SK-N-SH (cell line): ENCODE data around the gene CLIC5. TPM values are rescaled to one million over a fixed set of nuclear protein-coding genes. Genes with fewer than 3 reads are reported as not detected.

ENCODE experiments used
- CTCF ChIA-PET: fragments of 300-600, 350-600 bp; formaldehyde crosslinking; extraction: SDS; loops from one replicate; lab custom pipeline; 2021; lab: Yijun Ruan, JAX
- POLR2A ChIA-PET: fragments of 350-600 bp; sonication (Branson Sonifier 250); formaldehyde crosslinking; extraction: SDS; loops from one replicate; lab custom pipeline; 2020; ENCODE audit warnings: antibody characterized with exemption, inconsistent platforms; lab: Yijun Ruan, JAX
- DNase-seq: peaks from one replicate; pipeline ENCODE4 v3.0.0; 2012
- H2AFZ ChIP-seq: fragments of 200-600 bp; sonication (generic); 2 replicates; pipeline ENCODE4 v1.8.1; 2016; ENCODE audit warnings: antibody characterized with exemption, mild to moderate bottlenecking, low read depth
- H3F3A ChIP-seq: fragments of 200-600 bp; sonication (generic); replicated peaks from 2 replicates; pipeline ENCODE3; 2016; ENCODE audit warnings: antibody characterized with exemption, mild to moderate bottlenecking; ENCODE audit not compliant: insufficient read depth
- H3K27ac ChIP-seq, 2 experiments: fragments of 200-500 bp in 1 of 2; fragments of 200-600 bp in 1 of 2; sonication (Bioruptor generic) in 1 of 2; sonication (generic), shearing (Covaris generic) in 1 of 2; 2 replicates each; pipeline versions ENCODE4 v1.5.1 to v1.6.1; 2014 to 2016; ENCODE audit warnings: low read depth in 2 of 2, inconsistent platforms in 1 of 2, low read length in 1 of 2, mild to moderate bottlenecking in 1 of 2, mixed read lengths in 1 of 2
- H3K27me3 ChIP-seq: fragments of 200-600 bp; sonication (generic), shearing (Covaris generic); 2 replicates; pipeline ENCODE4 v1.6.1; 2016; ENCODE audit warnings: mixed run types; ENCODE audit not compliant: insufficient read depth
- H3K36me3 ChIP-seq, 2 experiments: fragments of 200-500 bp in 1 of 2; fragments of 200-600 bp in 1 of 2; sonication (Bioruptor generic) in 1 of 2; sonication (generic) in 1 of 2; replicated peaks in 1 of 2; 2 replicates each; pipeline versions ENCODE3 to v1.5.1; 2014 to 2016; ENCODE audit warnings: low read length in 1 of 2, mild to moderate bottlenecking in 1 of 2; ENCODE audit not compliant: insufficient read depth in 2 of 2, control insufficient read depth in 1 of 2
- H3K4me1 ChIP-seq, 2 experiments: fragments of 200-500 bp in 1 of 2; fragments of 200-600 bp in 1 of 2; sonication (Bioruptor generic) in 1 of 2; sonication (generic), shearing (Covaris generic) in 1 of 2; 2 replicates each; pipeline versions ENCODE4 v1.5.1 to v1.6.1; 2014 to 2016; ENCODE audit warnings: low read depth in 1 of 2, low read length in 1 of 2, mixed run types in 1 of 2; ENCODE audit not compliant: insufficient read depth in 2 of 2, control insufficient read depth in 1 of 2
- H3K4me2 ChIP-seq: fragments of 200-600 bp; sonication (generic), shearing (Covaris generic); 2 replicates; pipeline ENCODE4 v1.6.1; 2017; ENCODE audit warnings: mixed run types
- H3K4me3 ChIP-seq, 2 experiments: fragments of 200-500 bp in 1 of 2; fragments of 200-600 bp in 1 of 2; sonication (Bioruptor generic) in 1 of 2; sonication (generic), shearing (Covaris generic) in 1 of 2; 2 replicates each; pipeline versions ENCODE4 v1.5.1 to v1.8.1; 2014 to 2016; ENCODE audit warnings: low read depth in 2 of 2, inconsistent platforms in 1 of 2, low read length in 1 of 2, mild to moderate bottlenecking in 1 of 2, mixed read lengths in 1 of 2, moderate library complexity in 1 of 2
- H3K79me2 ChIP-seq: fragments of 200-600 bp; sonication (generic); 2 replicates; pipeline ENCODE4 v1.8.1; 2017; ENCODE audit warnings: mild to moderate bottlenecking; ENCODE audit not compliant: insufficient read depth
- H3K9ac ChIP-seq: fragments of 200-600 bp; sonication (generic); 2 replicates; pipeline ENCODE4 v1.6.1; 2017; ENCODE audit warnings: mixed run types
- H3K9me2 ChIP-seq: fragments of 200-600 bp; sonication (generic); 2 replicates; pipeline ENCODE4 v1.6.1; 2017; ENCODE audit warnings: mixed run types
- H3K9me3 ChIP-seq: fragments of 200-600 bp; sonication (generic); 2 replicates; pipeline ENCODE4 v1.6.1; 2017; ENCODE audit warnings: mixed run types, mild to moderate bottlenecking, moderate library complexity
- H4K20me1 ChIP-seq: fragments of 200-600 bp; sonication (generic); 2 replicates; pipeline ENCODE4 v1.6.1; 2017; ENCODE audit warnings: mild to moderate bottlenecking, mixed run types; ENCODE audit not compliant: insufficient read depth
- CHD2 ChIP-seq: fragments of 150-350 bp; IDR thresholded peaks from 2 replicates; pipeline ENCODE4 v1.6.1; 2018; ENCODE audit warnings: low read length; ENCODE audit not compliant: partially characterized antibody
- EP300 ChIP-seq, 2 experiments: IDR thresholded peaks; 2 replicates each; pipeline versions ENCODE4 v1.4.0 to v1.6.1; 2012; ENCODE audit warnings: borderline replicate concordance in 1 of 2, low read depth in 1 of 2, low read length in 1 of 2
- GATA2 ChIP-seq: sonication (generic); formaldehyde crosslinking; IDR thresholded peaks from 2 replicates; pipeline ENCODE4 v1.5.0; 2020; ENCODE audit warnings: mild to moderate bottlenecking, missing genetic modification reagents
- IRF3 ChIP-seq: fragments of 150-350 bp; IDR thresholded peaks from 2 replicates; pipeline ENCODE4 v1.6.1; 2016; ENCODE audit warnings: mild to moderate bottlenecking, low read depth, low read length
- NRF1 ChIP-seq: IDR thresholded peaks from 2 replicates; pipeline ENCODE4 v1.6.1; 2012; ENCODE audit warnings: low read depth, mild to moderate bottlenecking, low read length
- POLR2AphosphoS5 ChIP-seq: IDR thresholded peaks from 2 replicates; pipeline ENCODE4 v1.6.1; 2012; ENCODE audit warnings: low read depth, low read length
- REST ChIP-seq: IDR thresholded peaks from 2 replicates; pipeline ENCODE4 v1.6.1; 2012; ENCODE audit warnings: mild to moderate bottlenecking, low read depth, low read length, moderate library complexity
- WGBS: methylation state at CpG from one replicate; pipeline ENCODE4 v1.1.6; 2017; ENCODE audit warnings: low lambda C conversion rate; 5-methylcytosine and 5-hydroxymethylcytosine counted together
- polyA plus RNA-seq, 3 experiments: library from polyadenylated mRNA; depleted of rRNA; stranded (reverse); fragments of >200 nt; gene quantifications; 2 replicates each; pipeline ENCODE4 v1.2.3, GENCODE V29; 2012
- TF ChIP-seq, protein P1 (sequence below): fragments of 150-350 bp; IDR thresholded peaks from 2 replicates; pipeline ENCODE4 v1.6.1; 2017; ENCODE audit warnings: antibody characterized with exemption, low read length, low read depth, borderline replicate concordance

CLIC5 gene
- polyA plus RNA-seq, 1 of the 3 experiments (the other 2 are of a cell fraction), result 0.03 TPM

GRCh38 chr6:45898941-45899682 lies 116.5 kb downstream of the CLIC5 start:
- TF ChIP-seq GATA2 (CRISPR knock-in tag), result no peak
- TF ChIP-seq IRF3, result no peak
- no peak for TF ChIP-seq CHD2
- H3K36me3 ChIP-seq, result no peaks in the 10 kb centered on the region
- peaks cover 3% of the 10 kb centered on the region for H3F3A ChIP-seq
- no peak overlapping the region for H3K9ac ChIP-seq
- no peak overlapping the region for H3K4me2 ChIP-seq
- 4% methylated on average over 7 of the region's 7 CpGs for whole genome bisulfite sequencing
- H3K27me3 ChIP-seq, result peaks cover 26% of the 10 kb centered on the region; the same call in 1 of the 2 replicates
- no peaks in the 10 kb centered on the region for H3K4me1 ChIP-seq
- H3K9me3 ChIP-seq, result no peaks in the 10 kb centered on the region
- no peaks in the 10 kb centered on the region for H4K20me1 ChIP-seq
- DNase-seq, result no peak
- no peaks in the 10 kb centered on the region for H3K79me2 ChIP-seq
- H3K4me3 ChIP-seq, result no peak overlapping the region
- CTCF ChIA-PET, result interaction anchor here (0.6 to 1.8 kb wide), 2 partner anchors 11 to 32 kb away, joined by 3 to 6 read pairs; no protein-coding TSS in a partner anchor
- H2AFZ ChIP-seq, result no peak overlapping the region
- no peak overlapping the region for H3K27ac ChIP-seq
- H3K9me2 ChIP-seq, result no peaks in the 10 kb centered on the region
- POLR2A ChIA-PET, result no interaction called here

- Histone ChIP-seq H3K79me2 (no peaks in the 10 kb centered on the region), H3K36me3 (no peaks in the 10 kb centered on the region), H4K20me1 (no peaks in the 10 kb centered on the region), H3K9me2 (no peaks in the 10 kb centered on the region), H3K4me1 (no peaks in the 10 kb centered on the region), H3K9me3 (no peaks in the 10 kb centered on the region), H2AFZ (peak overlapping the region; percentile 13; the same call in 1 of the 2 replicates), H3K4me2 (no peak overlapping the region), H3K4me3 (no peak overlapping the region), H3K27me3 (peaks cover 26% of the 10 kb centered on the region; the same call in 1 of the 2 replicates), H3K9ac (no peak overlapping the region), H3F3A (peaks cover 3% of the 10 kb centered on the region), H3K27ac (no peak overlapping the region)
- TF ChIP-seq CHD2, result no peak
- TF ChIP-seq POLR2AphosphoS5, result no peak
- TF ChIP-seq REST, result no peak
- no peak for TF ChIP-seq NRF1
- TF ChIP-seq IRF3, result no peak
- TF ChIP-seq, protein P1, sequence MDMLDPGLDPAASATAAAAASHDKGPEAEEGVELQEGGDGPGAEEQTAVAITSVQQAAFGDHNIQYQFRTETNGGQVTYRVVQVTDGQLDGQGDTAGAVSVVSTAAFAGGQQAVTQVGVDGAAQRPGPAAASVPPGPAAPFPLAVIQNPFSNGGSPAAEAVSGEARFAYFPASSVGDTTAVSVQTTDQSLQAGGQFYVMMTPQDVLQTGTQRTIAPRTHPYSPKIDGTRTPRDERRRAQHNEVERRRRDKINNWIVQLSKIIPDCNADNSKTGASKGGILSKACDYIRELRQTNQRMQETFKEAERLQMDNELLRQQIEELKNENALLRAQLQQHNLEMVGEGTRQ, result no peak
- TF ChIP-seq EP300 (IDR thresholded peaks at IDR 0.05; ENCODE audit: borderline replicate concordance in 1 of 2, low read depth in 1 of 2, low read length in 1 of 2), result no peak
- 4% methylated on average over 6 of the region's 6 CpGs for WGBS
- DNase-seq, result no peak
- ChIA-PET POLR2A (no interaction called here), CTCF (no interaction called here)
Measured at GRCh38 chr6:45896783-45897441, 118.7 kb downstream of the CLIC5 start.
